Endothelial cell of umbilical vein (primary cell): ENCODE data around the gene VGLL3.

ENCODE experiments used
- CTCF ChIP-seq, 2 donors: IDR thresholded peaks; 1 replicate in 1 of 2; 2 replicates in 1 of 2; pipeline ENCODE4 v1.5.1; 2011; ENCODE audit warnings: low read length in 2 of 2, mild to moderate bottlenecking in 2 of 2, moderate library complexity in 2 of 2, control low read depth in 1 of 2, inconsistent platforms in 1 of 2, low read depth in 1 of 2; ENCODE audit not compliant: insufficient read depth in 1 of 2; ENCODE audit errors: extremely low read depth in 1 of 2
- EZH2 ChIP-seq: IDR thresholded peaks from 2 replicates; pipeline ENCODE4 v1.6.1; 2012; ENCODE audit warnings: borderline replicate concordance, low read depth, mild to moderate bottlenecking, moderate library complexity, low read length, inconsistent platforms; ENCODE audit not compliant: severe bottlenecking
- MAX ChIP-seq: IDR thresholded peaks from 2 replicates; pipeline ENCODE4 v1.6.1; 2011; ENCODE audit not compliant: insufficient read depth, insufficient read length
- POLR2A ChIP-seq: IDR thresholded peaks from 2 replicates; pipeline ENCODE4 v1.6.1; 2012; ENCODE audit warnings: low read depth, mild to moderate bottlenecking, control low read depth, low read length
- POLR2AphosphoS5 ChIP-seq: IDR thresholded peaks from 2 replicates; pipeline ENCODE4 v1.6.1; 2012; ENCODE audit warnings: low read depth, mild to moderate bottlenecking, control low read depth, low read length, moderate library complexity; ENCODE audit not compliant: insufficient read depth

- TF ChIP-seq MAX (no peak), CTCF (IDR thresholded peaks at IDR 0.05; ENCODE audit: extremely low read depth in 1 of 2, insufficient read depth in 1 of 2, low read depth in 1 of 2, low read length in 2 of 2) (no peak), POLR2A (no peak), POLR2AphosphoS5 (no peak), EZH2 (no peak)
Observed at GRCh38 chr3:86991840-86992435, 989 bp upstream of the VGLL3 start.
